ENCODE data around the gene SYDE1.

Gene SYDE1

GRCh38 chr19:15156391-15156790 lies 49.2 kb downstream of the SYDE1 start:
- no peak for DNase-seq
- intact Hi-C loops (cut with DNase I): no loop called here

- intact Hi-C loops (cut with DNase I): no loop called here
- DNase-seq: no peak
Observed at GRCh38 chr19:15159251-15159650, 52.0 kb downstream of the SYDE1 start.

- DNase-seq: no peak
- intact Hi-C loops (cut with DNase I): no loop called here
Observed at GRCh38 chr19:15161028-15161984, 54.1 kb downstream of the SYDE1 start.

All from posterior cingulate gyrus (tissue), 11 donors.